B cell (primary cell): ENCODE measurements around the gene GPR21. TPM values are rescaled to one million over a fixed set of nuclear protein-coding genes. Genes with fewer than 3 reads are reported as not detected.

Source experiments
- ATAC-seq: fragments of 200-7000 bp; cut with Tn5 transposase; one replicate; pipeline ENCODE4 v1.10.0; 2021; ENCODE audit warnings: low read depth, mild to moderate bottlenecking, moderate number of reproducible peaks, moderate library complexity
- CTCF ChIA-PET: fragments of 350-600 bp; sonication (Branson Sonifier 250); formaldehyde crosslinking; loops from one replicate; lab custom pipeline; 2021; ENCODE audit warnings: antibody characterized with exemption, inconsistent platforms; lab: Charles Lee
- POLR2A ChIA-PET: fragments of 350-600 bp; sonication (Branson Sonifier 250); formaldehyde crosslinking; loops from one replicate; lab custom pipeline; 2021; ENCODE audit warnings: antibody characterized with exemption; lab: Charles Lee
- DNase-seq: peaks from one replicate; pipeline ENCODE4 v3.0.0; 2013
- H2AFZ ChIP-seq: 2 replicates; pipeline ENCODE4 v1.6.1; 2012; ENCODE audit warnings: mild to moderate bottlenecking, low read depth, low read length; ENCODE audit not compliant: insufficient read depth, poor library complexity, severe bottlenecking
- H3K27ac ChIP-seq, 2 donors: 1 replicate in 1 of 2; 2 replicates in 1 of 2; pipeline ENCODE4 v1.5.1; 2012 to 2013; ENCODE audit warnings: low read length in 2 of 2, mild to moderate bottlenecking in 2 of 2, moderate library complexity in 1 of 2
- H3K27me3 ChIP-seq, 4 experiments: fragments of 200-600 bp in 1 of 4; sonication (generic) in 1 of 4; replicated peaks in 1 of 4; 1 replicate in 2 of 4; 2 replicates in 2 of 4; pipeline versions ENCODE4 v1.6.1 to v1.7.0; 2013 to 2016; ENCODE audit warnings: low read length in 3 of 4, mild to moderate bottlenecking in 2 of 4, mixed read lengths in 1 of 4, moderate library complexity in 1 of 4; ENCODE audit not compliant: insufficient read depth in 4 of 4, control insufficient read depth in 3 of 4; ENCODE audit errors: control extremely low read depth in 1 of 4
- H3K36me3 ChIP-seq, 2 experiments: replicated peaks in 1 of 2; 1 replicate in 1 of 2; 2 replicates in 1 of 2; pipeline versions ENCODE4 v1.6.1 to v1.7.1; 2013; ENCODE audit warnings: low read length in 1 of 2; ENCODE audit not compliant: insufficient read depth in 2 of 2, control insufficient read depth in 1 of 2; ENCODE audit errors: control extremely low read depth in 1 of 2, extremely low read depth in 1 of 2
- H3K4me1 ChIP-seq, 2 donors: fragments of 200-600 bp in 1 of 2; sonication (generic) in 1 of 2; 1 replicate in 1 of 2; 2 replicates in 1 of 2; pipeline versions ENCODE4 v1.5.1 to v1.6.1; 2013 to 2017; ENCODE audit warnings: low read length in 2 of 2; ENCODE audit not compliant: control insufficient read depth in 2 of 2, insufficient read depth in 2 of 2
- H3K4me2 ChIP-seq: replicated peaks from 2 replicates; pipeline ENCODE3; 2012; ENCODE audit warnings: mild to moderate bottlenecking, low read depth, low read length; ENCODE audit not compliant: poor library complexity, severe bottlenecking
- H3K4me3 ChIP-seq, 5 experiments: fragments of 200-600 bp in 1 of 5; sonication (generic) in 1 of 5; 1 replicate in 3 of 5; 2 replicates in 2 of 5; pipeline versions ENCODE4 v1.5.1 to v1.7.0; 2011 to 2016; ENCODE audit warnings: low read length in 4 of 5, mild to moderate bottlenecking in 4 of 5, low read depth in 2 of 5, control low read depth in 1 of 5, moderate library complexity in 1 of 5; ENCODE audit not compliant: insufficient read depth in 1 of 5; ENCODE audit errors: control extremely low read depth in 1 of 5, extremely low read depth in 1 of 5
- H3K79me2 ChIP-seq: fragments of 200-600 bp; sonication (generic); one replicate; pipeline ENCODE4 v1.6.0; 2016; ENCODE audit warnings: low read length; ENCODE audit not compliant: control insufficient read depth, insufficient read depth
- H3K9ac ChIP-seq: fragments of 200-600 bp; sonication (generic); 2 replicates; pipeline ENCODE4 v1.6.1; 2017; ENCODE audit warnings: mild to moderate bottlenecking, low read length, moderate library complexity
- H3K9me3 ChIP-seq, 3 donors: one replicate each; pipeline versions ENCODE4 v1.6.1 to v1.7.1; 2013; ENCODE audit warnings: low read length in 2 of 3; ENCODE audit not compliant: control insufficient read depth in 2 of 3, insufficient read depth in 1 of 3; ENCODE audit errors: control extremely low read depth in 1 of 3
- H4K20me1 ChIP-seq: 2 replicates; pipeline ENCODE4 v1.6.0; 2012; ENCODE audit warnings: mild to moderate bottlenecking, low read length; ENCODE audit not compliant: insufficient read depth, control insufficient read depth, poor library complexity, severe bottlenecking
- H3K27ac Mint-ChIP-seq: one replicate; pipeline ENCODE4 v1.8.0; 2021; ENCODE audit warnings: mixed read lengths
- H3K27me3 Mint-ChIP-seq: one replicate; pipeline ENCODE4 v1.8.0; 2021; ENCODE audit warnings: mixed read lengths
- H3K4me1 Mint-ChIP-seq: one replicate; pipeline ENCODE4 v1.8.0; 2021; ENCODE audit warnings: mixed read lengths
- H3K4me3 Mint-ChIP-seq: one replicate; pipeline ENCODE4 v1.8.0; 2021; ENCODE audit warnings: mixed read lengths
- H3K9me3 Mint-ChIP-seq: one replicate; pipeline ENCODE4 v1.8.0; 2022; ENCODE audit warnings: mixed read lengths; ENCODE audit not compliant: insufficient read depth
- CTCF ChIP-seq: fragments of 200-600 bp; IDR thresholded peaks from one replicate; pipeline ENCODE4 v1.8.0; 2022; ENCODE audit warnings: antibody characterized with exemption, mild to moderate bottlenecking
- EZH2 ChIP-seq: IDR thresholded peaks from 2 replicates; pipeline ENCODE4 v1.6.1; 2012; ENCODE audit warnings: borderline replicate concordance, low read depth, mild to moderate bottlenecking, moderate library complexity, low read length; ENCODE audit not compliant: insufficient read depth, poor library complexity, severe bottlenecking
- WGBS: methylation state at CpG from one replicate; pipeline ENCODE4 v1.1.5; 2013; ENCODE audit warnings: missing lambda C conversion rate; ENCODE audit not compliant: insufficient coverage; 5-methylcytosine and 5-hydroxymethylcytosine counted together
- intact Hi-C: fragments of 100-400 bp; cut with micrococcal nuclease; formaldehyde crosslinking; loops from one replicate; pipeline ENCODE4 v1.10.0; 2022
- polyA plus RNA-seq: library from polyadenylated mRNA; depleted of rRNA; stranded (reverse); fragments of >200 nt; gene quantifications from 2 replicates; pipeline ENCODE4 v1.2.3, GENCODE V29; 2012
- total RNA-seq, 2 donors: library from RNA; stranded (reverse); fragments of 120-200 nt in 1 of 2; gene quantifications; 1 replicate in 1 of 2; 2 replicates in 1 of 2; pipeline versions ENCODE4 v1.2.3 to v1.2.4, GENCODE V29; 2013 to 2022

GPR21 gene
- total and polyA plus RNA-seq, 2 donors (not counting 1 experiment from before 2014, with no cell fraction given): 0.13 to 2.5 TPM

GRCh38 chr9:123027517-123027916, 6.0 kb upstream of the GPR21 start:
- H3K4me3 Mint-ChIP-seq: no peak overlapping the region
- ATAC-seq (no peak), DNase-seq (peak; percentile 28)
- Histone ChIP-seq H3K9me3 (no peaks in the 10 kb centered on the region), H3K9ac (no peak overlapping the region), H3K79me2 (no peaks in the 10 kb centered on the region), H3K27ac (peak overlapping the region in 1 of 2 donors; percentile 13), H3K4me1 (peaks cover 8 to 10% of the 10 kb centered on the region in 2 donors), H2AFZ (no peak overlapping the region), H3K36me3 (peaks cover 0 to 11% of the 10 kb centered on the region in 2 experiments), H3K4me2 (no peak overlapping the region), H3K4me3 (no peak overlapping the region), H3K27me3 (no peaks in the 10 kb centered on the region), H4K20me1 (no peaks in the 10 kb centered on the region)
- ChIA-PET CTCF (interaction anchor here (1.0 kb wide), 1 partner anchor 199 kb away, joined by 3 read pairs; no protein-coding TSS in a partner anchor), POLR2A (no interaction called here)
- H3K9me3 Mint-ChIP-seq: no peaks in the 10 kb centered on the region
- TF ChIP-seq EZH2 (no peak), CTCF (no peak)
- H3K4me1 Mint-ChIP-seq: peaks cover 10% of the 10 kb centered on the region
- no peak overlapping the region for H3K27ac Mint-ChIP-seq
- intact Hi-C loops: no loop called here
- no peaks in the 10 kb centered on the region for H3K27me3 Mint-ChIP-seq
- WGBS: no CpG with 5 or more reads among the region's 3 CpGs

- Histone ChIP-seq H3K4me2 (no peak overlapping the region), H2AFZ (no peak overlapping the region), H3K27ac (no peak overlapping the region), H3K27me3 (no peaks in the 10 kb centered on the region), H3K79me2 (no peaks in the 10 kb centered on the region), H3K9ac (no peak overlapping the region), H3K4me3 (no peak overlapping the region), H3K36me3 (peaks cover 0 to 8% of the 10 kb centered on the region in 2 experiments), H4K20me1 (no peaks in the 10 kb centered on the region), H3K4me1 (peaks cover 9 to 14% of the 10 kb centered on the region in 2 donors), H3K9me3 (no peaks in the 10 kb centered on the region)
- POLR2A ChIA-PET: no interaction called here
- DNase-seq (no peak), ATAC-seq (no peak)
- Mint-ChIP-seq H3K27ac (no peak overlapping the region), H3K4me3 (no peak overlapping the region), H3K4me1 (peaks cover 15% of the 10 kb centered on the region), H3K9me3 (no peaks in the 10 kb centered on the region), H3K27me3 (no peaks in the 10 kb centered on the region)
- CTCF ChIA-PET: interaction anchor here (1.0 kb wide), 1 partner anchor 198 kb away, joined by 3 read pairs; no protein-coding TSS in a partner anchor
- no peak for TF ChIP-seq CTCF
- TF ChIP-seq EZH2: no peak
- intact Hi-C loops: no loop called here
These were observed 5.3 kb upstream of the GPR21 start for GRCh38 chr9:123028136-123028535.
